IMR-90 (cell line): ENCODE measurements around the gene UBE3C. TPM values are rescaled to one million over a fixed set of nuclear protein-coding genes. Genes with fewer than 3 reads are reported as not detected.

ENCODE experiments used
- ATAC-seq: fragments of 200-7000 bp; cut with Tn5 transposase; 2 replicates; pipeline ENCODE4 v1.9.1; 2020; ENCODE audit warnings: low read depth, mild to moderate bottlenecking, moderate library complexity
- BruUV-seq: library from RNA; stranded (reverse); fragments of 400-500 nt; replicated peaks from 2 replicates; lab custom pipeline; 2021; lab: Mats Ljungman, UMichigan
- CTCF ChIA-PET: fragments of 300-600 bp; formaldehyde crosslinking; extraction: SDS; loops from one replicate; lab custom pipeline; 2021; ENCODE audit warnings: antibody characterized with exemption; lab: Yijun Ruan, JAX
- POLR2A ChIA-PET: fragments of 300-600 bp; sonication (Branson Sonifier 250); formaldehyde crosslinking; loops from one replicate; lab custom pipeline; 2022; ENCODE audit warnings: antibody characterized with exemption; ENCODE audit not compliant: unreplicated experiment; lab: Charles Lee
- DNase-seq: peaks from one replicate; pipeline ENCODE4 v3.0.0; 2013
- H2AFZ ChIP-seq: replicated peaks from 2 replicates; pipeline ENCODE3; 2013; ENCODE audit warnings: low read length, mild to moderate bottlenecking; ENCODE audit not compliant: poor library complexity
- H2AK5ac ChIP-seq: 2 replicates; pipeline ENCODE4 v1.6.1; 2013; ENCODE audit warnings: low read depth, low read length, inconsistent platforms
- H2AK9ac ChIP-seq: replicated peaks from 2 replicates; pipeline ENCODE3; 2013; ENCODE audit warnings: mild to moderate bottlenecking, low read depth, low read length, moderate library complexity; ENCODE audit not compliant: poor library complexity
- H2BK120ac ChIP-seq: 2 replicates; pipeline ENCODE4 v1.6.1; 2013; ENCODE audit warnings: low read depth, low read length, inconsistent platforms
- H2BK15ac ChIP-seq: 3 replicates; pipeline ENCODE4 v1.6.1; 2013; ENCODE audit warnings: low read depth, low read length, inconsistent platforms
- H2BK20ac ChIP-seq: 2 replicates; pipeline ENCODE4 v1.6.1; 2013; ENCODE audit warnings: low read depth, mild to moderate bottlenecking, inconsistent platforms, low read length, moderate library complexity
- H2BK5ac ChIP-seq: 2 replicates; pipeline ENCODE4 v1.6.1; 2013; ENCODE audit warnings: mild to moderate bottlenecking, low read depth, low read length, inconsistent platforms; ENCODE audit not compliant: poor library complexity, severe bottlenecking
- H3K14ac ChIP-seq: replicated peaks from 2 replicates; pipeline ENCODE4 v1.6.1; 2013; ENCODE audit warnings: low read depth, low read length, inconsistent platforms
- H3K18ac ChIP-seq: 2 replicates; pipeline ENCODE4 v1.6.1; 2013; ENCODE audit warnings: low read depth, low read length, control low read depth
- H3K23ac ChIP-seq: 2 replicates; pipeline ENCODE4 v1.6.1; 2013; ENCODE audit warnings: low read depth, low read length, inconsistent platforms
- H3K27ac ChIP-seq: 2 replicates; pipeline ENCODE4 v1.5.1; 2013; ENCODE audit warnings: mild to moderate bottlenecking, control low read depth, low read length; ENCODE audit not compliant: insufficient read depth
- H3K27me3 ChIP-seq: 2 replicates; pipeline ENCODE4 v1.6.1; 2013; ENCODE audit warnings: low read length; ENCODE audit not compliant: control insufficient read depth, insufficient read depth
- H3K36me3 ChIP-seq: 2 replicates; pipeline ENCODE4 v1.6.1; 2013; ENCODE audit warnings: low read length, mixed read lengths; ENCODE audit not compliant: control insufficient read depth, insufficient read depth
- H3K4ac ChIP-seq: 2 replicates; pipeline ENCODE4 v1.6.1; 2013; ENCODE audit warnings: low read depth, low read length, inconsistent platforms
- H3K4me1 ChIP-seq: 2 replicates; pipeline ENCODE4 v1.6.1; 2013; ENCODE audit warnings: low read length, mixed read lengths; ENCODE audit not compliant: control insufficient read depth, insufficient read depth
- H3K4me2 ChIP-seq: 2 replicates; pipeline ENCODE4 v1.6.1; 2013; ENCODE audit warnings: low read depth, mild to moderate bottlenecking, control low read depth, low read length, moderate library complexity
- H3K4me3 ChIP-seq: 2 replicates; pipeline ENCODE4 v1.5.1; 2013; ENCODE audit warnings: low read depth, mild to moderate bottlenecking, control low read depth, low read length, moderate library complexity; ENCODE audit not compliant: insufficient read depth
- H3K56ac ChIP-seq: 2 replicates; pipeline ENCODE4 v1.6.1; 2013; ENCODE audit warnings: low read length, inconsistent platforms; ENCODE audit not compliant: insufficient read depth; ENCODE audit errors: extremely low read depth
- H3K79me1 ChIP-seq, 2 experiments: 2 replicates each; pipeline ENCODE4 v1.6.1; 2013; ENCODE audit warnings: low read length in 2 of 2, inconsistent platforms in 1 of 2, low read depth in 1 of 2
- H3K9ac ChIP-seq: 2 replicates; pipeline ENCODE4 v1.6.1; 2013; ENCODE audit warnings: low read depth, low read length, control low read depth
- H3K9me1 ChIP-seq: 2 replicates; pipeline ENCODE4 v1.6.1; 2013; ENCODE audit warnings: low read length, inconsistent platforms; ENCODE audit not compliant: insufficient read depth
- H3K9me3 ChIP-seq: 2 replicates; pipeline ENCODE4 v1.6.1; 2013; ENCODE audit warnings: low read length; ENCODE audit not compliant: control insufficient read depth, insufficient read depth
- H4K20me1 ChIP-seq: 2 replicates; pipeline ENCODE4 v1.6.1; 2013; ENCODE audit warnings: low read length, inconsistent platforms; ENCODE audit not compliant: insufficient read depth
- H4K5ac ChIP-seq: 2 replicates; pipeline ENCODE4 v1.6.1; 2013; ENCODE audit warnings: mild to moderate bottlenecking, low read depth, low read length, control low read depth
- H4K8ac ChIP-seq, 2 experiments: 2 replicates each; pipeline ENCODE4 v1.6.1; 2013; ENCODE audit warnings: low read depth in 2 of 2, low read length in 2 of 2, control low read depth in 1 of 2, inconsistent platforms in 1 of 2
- H4K91ac ChIP-seq: 2 replicates; pipeline ENCODE4 v1.6.1; 2013; ENCODE audit warnings: low read depth, low read length, inconsistent platforms; ENCODE audit not compliant: insufficient read depth
- BHLHE40 ChIP-seq: fragments of 150-350 bp; IDR thresholded peaks from 2 replicates; pipeline ENCODE4 v1.6.1; 2016; ENCODE audit warnings: mild to moderate bottlenecking, low read depth, low read length
- CTCF ChIP-seq: conservative IDR thresholded peaks from 2 replicates; pipeline ENCODE4 v1.5.1; 2012; ENCODE audit warnings: mild to moderate bottlenecking, low read depth, low read length, improper control_type of control experiment
- ELK1 ChIP-seq: fragments of 150-350 bp; IDR thresholded peaks from 2 replicates; pipeline ENCODE4 v1.6.1; 2016; ENCODE audit warnings: low read depth, mild to moderate bottlenecking, low read length, moderate library complexity, borderline replicate concordance
- FOS ChIP-seq: fragments of 150-350 bp; IDR thresholded peaks from 2 replicates; pipeline ENCODE4 v1.6.1; 2016; ENCODE audit warnings: low read depth, low read length
- MXI1 ChIP-seq: IDR thresholded peaks from 2 replicates; pipeline ENCODE4 v1.6.1; 2012; ENCODE audit warnings: low read depth, mild to moderate bottlenecking, low read length, moderate library complexity, borderline replicate concordance
- RAD21 ChIP-seq: IDR thresholded peaks from 2 replicates; pipeline ENCODE4 v1.6.1; 2012; ENCODE audit warnings: low read length, improper control_type of control experiment
- RFX5 ChIP-seq: IDR thresholded peaks from 2 replicates; pipeline ENCODE4 v1.8.0; 2012; ENCODE audit warnings: low read depth, mild to moderate bottlenecking, low read length, moderate library complexity
- SMC3 ChIP-seq: fragments of 150-350 bp; IDR thresholded peaks from 2 replicates; pipeline ENCODE4 v1.6.1; 2016; ENCODE audit warnings: low read depth, mild to moderate bottlenecking, antibody characterized with exemption, low read length, moderate library complexity
- USF2 ChIP-seq: fragments of 150-350 bp; IDR thresholded peaks from 2 replicates; pipeline ENCODE4 v1.6.1; 2017; ENCODE audit warnings: mild to moderate bottlenecking, antibody characterized with exemption, low read length, low read depth
- WGBS, 2 experiments: methylation state at CpG; one replicate each; pipeline versions ENCODE4 v1.1.5 to v1.1.7; 2013; ENCODE audit warnings: missing lambda C conversion rate in 2 of 2; ENCODE audit not compliant: insufficient read length in 1 of 2; ENCODE audit errors: extremely low coverage in 2 of 2; 5-methylcytosine and 5-hydroxymethylcytosine counted together
- dilution Hi-C: fragments of 300-500 bp; cut with HindIII; formaldehyde crosslinking; loops from one replicate; pipeline ENCODE4 v1.14.3; 2018; ENCODE audit warnings: low sequenced_read_pairs; ENCODE audit not compliant: unreplicated experiment
- in situ Hi-C: fragments of 300-500 bp; cut with MboI; formaldehyde crosslinking; loops from 3 replicates; pipeline ENCODE4 v1.14.3; 2019; ENCODE audit warnings: low sequenced_read_pairs, inconsistent platforms, mixed read lengths
- intact Hi-C: fragments of 100-400 bp; cut with micrococcal nuclease; formaldehyde crosslinking; loops from 2 replicates; pipeline ENCODE4 v1.10.0; 2022
- polyA plus RNA-seq, 3 experiments: library from polyadenylated mRNA; depleted of rRNA; stranded (reverse); fragments of >200 nt; gene quantifications; 2 replicates each; pipeline ENCODE4 v1.2.3, GENCODE V29; 2012; ENCODE audit warnings: low replicate concordance in 1 of 3
- total RNA-seq: library from RNA; depleted of rRNA; stranded (reverse); fragments of >200 nt; gene quantifications from 2 replicates; pipeline ENCODE4 v1.2.3, GENCODE V29; 2012

Gene UBE3C
- total and polyA plus RNA-seq, 2 of the 4 experiments (the other 2 are of a cell fraction) = 43.0 to 60.6 TPM

GRCh38 chr7:157297185-157297584 is 158.5 kb downstream of the UBE3C start:
- WGBS, 2 experiments = 100% methylated on average over 1 of the region's 13 CpGs; no CpG with 5 or more reads in 1 of the 2 experiments
- H3K4me3 ChIP-seq = no peak overlapping the region
- ATAC-seq = no peak

More at GRCh38 chr7:157297185-157297584, 158.5 kb downstream of the UBE3C start:
- CTCF ChIA-PET = no interaction called here
- H4K8ac ChIP-seq = no peak overlapping the region
- H3K4me1 ChIP-seq = no peaks in the 10 kb centered on the region; the same call in 1 of the 2 replicates
- no peak overlapping the region for H3K56ac ChIP-seq
- in situ Hi-C loops = no loop called here
- intact Hi-C loops = no loop called here
- no peak overlapping the region for H3K27ac ChIP-seq
- no peaks in the 10 kb centered on the region; the same call in 1 of the 2 replicates for H3K27me3 ChIP-seq
- no peak overlapping the region for H2AK9ac ChIP-seq
- no peak overlapping the region for H3K23ac ChIP-seq
- no peak overlapping the region for H2BK20ac ChIP-seq
- no peak overlapping the region for H3K9ac ChIP-seq
- no peaks in the 10 kb centered on the region for H3K9me3 ChIP-seq
- no TSS peak for BruUV-seq
- H2AK5ac ChIP-seq = no peak overlapping the region
- H3K9me1 ChIP-seq = peaks cover 12% of the 10 kb centered on the region
- no peak overlapping the region for H2BK120ac ChIP-seq
- peaks cover 0 to 9% of the 10 kb centered on the region in 2 experiments; a peak in 1 of 4 replicates for H3K79me1 ChIP-seq
- H2BK5ac ChIP-seq = no peak overlapping the region
- no peak overlapping the region for H2AFZ ChIP-seq
- H3K18ac ChIP-seq = no peak overlapping the region
- no peaks in the 10 kb centered on the region for H3K36me3 ChIP-seq
- H3K4me2 ChIP-seq = no peak overlapping the region
- POLR2A ChIA-PET = no interaction called here
- H4K91ac ChIP-seq = no peak overlapping the region
- no peaks in the 10 kb centered on the region for H4K20me1 ChIP-seq
- dilution Hi-C loops = no loop called here
- no peak overlapping the region for H2BK15ac ChIP-seq
- DNase-seq = no peak
- H4K5ac ChIP-seq = no peak overlapping the region
- no peak for TF ChIP-seq ELK1
- no peak for TF ChIP-seq USF2
- no peak for TF ChIP-seq RFX5
- TF ChIP-seq RAD21 = no peak
- no peak for TF ChIP-seq MXI1
- TF ChIP-seq CTCF = no peak
- TF ChIP-seq FOS = no peak
- TF ChIP-seq SMC3 = no peak
- no peak for TF ChIP-seq BHLHE40
- no peak overlapping the region for H3K4ac ChIP-seq
- H3K14ac ChIP-seq = no peak overlapping the region
